Muscle of leg (tissue), 11 donors: Measurements from ENCODE around the gene SH3RF3. TPM values are rescaled to one million over a fixed set of nuclear protein-coding genes. Genes with fewer than 3 reads are reported as not detected.

Experiments
- DNase-seq: peaks from one replicate; pipeline ENCODE4 v3.0.0; 2013
- H3K27ac ChIP-seq: one replicate; pipeline ENCODE4 v1.5.1; 2013; ENCODE audit warnings: mild to moderate bottlenecking, low read length, control low read depth
- H3K27me3 ChIP-seq: one replicate; pipeline ENCODE4 v1.6.1; 2013; ENCODE audit warnings: low read length; ENCODE audit not compliant: control insufficient read depth, insufficient read depth
- H3K36me3 ChIP-seq: one replicate; pipeline ENCODE4 v1.6.1; 2013; ENCODE audit warnings: low read length; ENCODE audit not compliant: control insufficient read depth, insufficient read depth
- H3K4me1 ChIP-seq: one replicate; pipeline ENCODE4 v1.6.1; 2013; ENCODE audit warnings: low read length; ENCODE audit not compliant: control insufficient read depth, insufficient read depth
- H3K4me3 ChIP-seq: one replicate; pipeline ENCODE4 v1.5.1; 2013; ENCODE audit warnings: low read length, control low read depth
- H3K9me3 ChIP-seq: replicated peaks from 2 replicates; pipeline ENCODE4 v1.6.1; 2013; ENCODE audit warnings: low read depth, low read length; ENCODE audit not compliant: control insufficient read depth
- WGBS: methylation state at CpG from one replicate; pipeline ENCODE4 v1.1.5; 2013; ENCODE audit warnings: missing lambda C conversion rate; ENCODE audit not compliant: insufficient coverage; 5-methylcytosine and 5-hydroxymethylcytosine counted together
- polyA plus RNA-seq, 8 donors: library from polyadenylated mRNA; unstranded; fragments of 120-200 nt; gene quantifications; one replicate each; pipeline versions ENCODE4 v1.2.1 to v1.2.3, GENCODE V29; 2013; ENCODE audit warnings: inconsistent platforms in 1 of 8, low replicate concordance in 1 of 8; ENCODE audit not compliant: insufficient read length in 8 of 8, insufficient read depth in 1 of 8
- total RNA-seq: library from RNA; stranded (reverse); fragments of 120-200 nt; gene quantifications from one replicate; pipeline ENCODE4 v1.2.4, GENCODE V29; 2013

SH3RF3 gene
- total and polyA plus RNA-seq, 9 donors, result 2.7 to 6.8 (median 4.7) TPM

GRCh38 chr2:109256921-109257320 is 127.9 kb downstream of the SH3RF3 start:
- H3K27ac ChIP-seq, result no peak overlapping the region
- DNase-seq, result peak; percentile 42
- WGBS, result 60% methylated on average over 3 of the region's 7 CpGs
- H3K9me3 ChIP-seq, result no peaks in the 10 kb centered on the region
- H3K4me1 ChIP-seq, result peaks cover 29% of the 10 kb centered on the region
- no peak overlapping the region for H3K4me3 ChIP-seq
- H3K36me3 ChIP-seq, result no peaks in the 10 kb centered on the region
- peaks cover 5% of the 10 kb centered on the region for H3K27me3 ChIP-seq

- Histone ChIP-seq H3K9me3 (no peaks in the 10 kb centered on the region), H3K4me1 (peaks cover 29% of the 10 kb centered on the region), H3K36me3 (no peaks in the 10 kb centered on the region), H3K27me3 (peaks cover 5% of the 10 kb centered on the region), H3K27ac (no peak overlapping the region), H3K4me3 (no peak overlapping the region)
- 72% methylated on average over 2 of the region's 3 CpGs for WGBS
- DNase-seq, result no peak
Observed at GRCh38 chr2:109257653-109258052, 128.6 kb downstream of the SH3RF3 start.

GRCh38 chr2:109258376-109258775 is 129.4 kb downstream of the SH3RF3 start:
- H3K9me3 ChIP-seq, result no peaks in the 10 kb centered on the region
- H3K36me3 ChIP-seq, result no peaks in the 10 kb centered on the region
- no peak overlapping the region for H3K27ac ChIP-seq
- H3K4me1 ChIP-seq, result peaks cover 25% of the 10 kb centered on the region
- H3K4me3 ChIP-seq, result no peak overlapping the region
- H3K27me3 ChIP-seq, result peaks cover 5% of the 10 kb centered on the region
- WGBS, result 76% methylated on average over 7 of the region's 9 CpGs
- DNase-seq, result no peak

- H3K9me3 ChIP-seq, result no peaks in the 10 kb centered on the region
- H3K4me3 ChIP-seq, result no peak overlapping the region
- DNase-seq, result peak; percentile 48
- WGBS, result 80% methylated on average over 8 of the region's 11 CpGs
- no peak overlapping the region for H3K27ac ChIP-seq
- H3K27me3 ChIP-seq, result peaks cover 5% of the 10 kb centered on the region
- peaks cover 22% of the 10 kb centered on the region for H3K4me1 ChIP-seq
- no peaks in the 10 kb centered on the region for H3K36me3 ChIP-seq
Observed at GRCh38 chr2:109258905-109259540, 130.0 kb downstream of the SH3RF3 start.

- no peak overlapping the region for H3K27ac ChIP-seq
- peaks cover 5% of the 10 kb centered on the region for H3K27me3 ChIP-seq
- peaks cover 17% of the 10 kb centered on the region for H3K4me1 ChIP-seq
- H3K9me3 ChIP-seq, result no peaks in the 10 kb centered on the region
- 92% methylated on average over 2 of the region's 8 CpGs for WGBS
- no peak for DNase-seq
- H3K4me3 ChIP-seq, result no peak overlapping the region
- no peaks in the 10 kb centered on the region for H3K36me3 ChIP-seq
Observed at GRCh38 chr2:109259671-109260070, 130.7 kb downstream of the SH3RF3 start.

- H3K27me3 ChIP-seq, result peaks cover 5% of the 10 kb centered on the region
- H3K36me3 ChIP-seq, result no peaks in the 10 kb centered on the region
- no peak for DNase-seq
- H3K9me3 ChIP-seq, result no peaks in the 10 kb centered on the region
- WGBS, result 98% methylated on average over 6 of the region's 11 CpGs
- H3K4me1 ChIP-seq, result peaks cover 23% of the 10 kb centered on the region
- H3K27ac ChIP-seq, result no peak overlapping the region
- no peak overlapping the region for H3K4me3 ChIP-seq
Observed at GRCh38 chr2:109260116-109260855, 131.3 kb downstream of the SH3RF3 start.

- 74% methylated on average over 3 of the region's 8 CpGs for WGBS
- Histone ChIP-seq H3K4me3 (no peak overlapping the region), H3K9me3 (no peaks in the 10 kb centered on the region), H3K4me1 (peaks cover 26% of the 10 kb centered on the region), H3K36me3 (no peaks in the 10 kb centered on the region), H3K27me3 (peaks cover 5% of the 10 kb centered on the region), H3K27ac (no peak overlapping the region)
- DNase-seq, result no peak
Observed at GRCh38 chr2:109260886-109261700, 132.1 kb downstream of the SH3RF3 start.

GRCh38 chr2:109261906-109262631 is 133.1 kb downstream of the SH3RF3 start:
- no peaks in the 10 kb centered on the region for H3K9me3 ChIP-seq
- WGBS, result 78% methylated on average over 2 of the region's 10 CpGs
- H3K36me3 ChIP-seq, result no peaks in the 10 kb centered on the region
- H3K4me1 ChIP-seq, result peaks cover 26% of the 10 kb centered on the region
- peaks cover 5% of the 10 kb centered on the region for H3K27me3 ChIP-seq
- no peak overlapping the region for H3K27ac ChIP-seq
- H3K4me3 ChIP-seq, result no peak overlapping the region
- DNase-seq, result no peak

- Histone ChIP-seq H3K36me3 (no peaks in the 10 kb centered on the region), H3K9me3 (no peaks in the 10 kb centered on the region), H3K4me3 (no peak overlapping the region), H3K27ac (no peak overlapping the region), H3K27me3 (no peaks in the 10 kb centered on the region), H3K4me1 (peaks cover 28% of the 10 kb centered on the region)
- DNase-seq, result no peak
- WGBS, result 72% methylated on average over 6 of the region's 12 CpGs
Observed at GRCh38 chr2:109264595-109265328, 135.8 kb downstream of the SH3RF3 start.
